ENCODE data around the gene PGF.
A peak's percentile ranks its signal among the peaks of the same experiment; 100 is the strongest.

PGF gene

DNA sequence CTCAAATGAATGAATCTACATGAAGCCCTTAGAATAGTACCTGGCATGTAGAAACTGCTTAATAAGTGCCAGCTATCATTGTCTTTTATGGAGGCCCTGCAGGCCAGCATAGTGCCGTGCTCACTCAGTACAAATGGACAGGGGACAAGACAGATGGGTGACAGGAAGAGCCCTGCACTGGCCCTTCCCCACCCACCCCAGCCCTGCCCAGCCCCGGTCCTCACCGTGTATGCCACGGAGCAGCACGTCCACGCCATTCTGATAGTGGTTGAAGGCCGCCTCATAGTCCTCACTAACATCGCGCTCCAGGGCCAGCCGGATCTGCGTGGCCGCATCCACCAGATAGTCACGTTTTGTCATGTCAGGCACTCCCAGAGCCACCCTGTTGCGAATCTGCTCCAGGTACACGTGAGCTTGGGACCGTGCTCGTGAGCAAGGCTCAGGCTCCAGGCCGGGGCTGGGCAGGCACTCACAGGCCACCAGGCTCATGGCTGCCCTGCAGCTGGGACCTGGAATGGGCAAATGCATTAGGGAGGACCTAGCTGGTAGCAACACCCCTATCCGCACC lies 34.3 kb downstream of the PGF start:
- DNase-seq (ENCODE audit: low spot score), result no peak
- FAIRE-seq, result peak; percentile 56

DNA sequence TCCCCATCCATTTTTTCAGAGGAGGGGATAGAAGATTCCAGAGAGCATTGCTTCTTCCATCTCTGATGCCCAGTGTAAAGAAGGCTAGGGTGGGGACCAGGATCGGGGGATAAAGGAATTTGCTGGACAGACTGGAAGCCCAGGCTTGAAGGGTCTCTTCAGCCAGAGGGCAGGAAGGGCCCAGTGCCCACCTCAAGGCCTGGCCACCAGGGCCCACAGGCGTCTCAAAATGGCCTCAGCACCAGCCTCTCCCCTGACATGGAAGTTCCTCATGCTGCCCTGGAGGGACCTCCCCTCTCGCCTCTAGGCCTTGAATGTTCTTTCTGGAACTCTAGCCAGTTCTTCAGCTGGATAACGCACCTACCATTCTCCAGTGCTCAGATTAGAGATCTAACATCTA lies 35.1 kb downstream of the PGF start:
- DNase-seq (ENCODE audit: low spot score) (no peak), FAIRE-seq (no peak)

DNA sequence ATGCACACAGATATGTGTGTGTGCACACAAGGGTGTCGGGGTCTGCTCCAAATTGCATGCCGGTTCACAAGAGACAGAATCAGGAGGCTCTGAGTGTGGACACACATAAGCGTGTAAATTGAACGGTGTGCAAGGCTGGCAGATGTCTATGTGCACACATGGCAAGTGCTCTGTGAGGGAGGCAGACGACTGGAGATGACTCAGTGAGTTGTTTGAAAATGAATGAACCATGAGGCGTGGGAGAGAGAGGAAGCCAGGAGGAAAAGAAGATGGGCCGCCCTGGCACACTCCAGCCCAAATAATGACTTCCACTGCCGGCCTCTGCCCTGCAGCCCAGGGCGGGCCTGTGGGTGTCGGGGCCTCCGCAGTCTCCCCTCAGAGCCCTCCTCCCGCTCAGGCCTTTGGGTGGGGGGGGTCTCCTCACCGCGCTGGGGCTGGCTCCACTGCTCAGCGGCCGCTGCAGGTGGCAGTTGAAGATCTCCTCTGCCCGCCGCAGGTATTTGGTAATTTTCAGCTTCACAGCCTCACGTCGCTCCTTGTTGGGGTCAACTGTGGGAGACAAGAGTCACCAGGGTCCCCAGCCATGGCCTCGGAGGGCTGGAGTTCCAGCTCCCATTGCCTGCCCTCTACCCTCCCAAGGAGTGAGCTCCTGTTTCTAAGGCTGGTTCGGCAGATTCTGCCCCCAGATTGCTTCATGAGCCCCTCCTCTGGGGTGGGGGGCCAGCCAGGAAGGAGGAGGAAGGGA lies 35.8 kb downstream of the PGF start:
- FAIRE-seq (peak; percentile 61), DNase-seq (ENCODE audit: low spot score) (no peak)

DNA sequence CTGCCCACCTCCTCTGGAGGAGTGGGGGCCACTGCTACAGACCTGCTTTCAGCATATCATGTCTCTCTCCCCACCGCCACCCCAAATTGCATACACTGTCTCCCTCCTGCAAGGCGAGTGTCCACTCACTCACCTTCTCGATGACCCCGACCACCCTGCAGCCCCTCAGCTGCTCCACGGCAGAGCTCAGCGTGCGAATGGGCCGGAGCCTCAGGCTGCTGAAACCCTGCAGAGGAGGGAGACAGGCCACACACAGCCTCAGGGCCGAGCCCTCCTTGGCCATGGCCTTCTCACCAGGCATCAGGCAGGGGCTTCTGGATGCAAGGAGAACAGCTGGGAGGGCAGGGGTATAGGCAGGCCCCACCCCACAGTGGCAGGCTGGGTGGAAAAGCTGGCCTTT lies 37.0 kb downstream of the PGF start:
- FAIRE-seq (no peak), DNase-seq (ENCODE audit: low spot score) (no peak)

DNA sequence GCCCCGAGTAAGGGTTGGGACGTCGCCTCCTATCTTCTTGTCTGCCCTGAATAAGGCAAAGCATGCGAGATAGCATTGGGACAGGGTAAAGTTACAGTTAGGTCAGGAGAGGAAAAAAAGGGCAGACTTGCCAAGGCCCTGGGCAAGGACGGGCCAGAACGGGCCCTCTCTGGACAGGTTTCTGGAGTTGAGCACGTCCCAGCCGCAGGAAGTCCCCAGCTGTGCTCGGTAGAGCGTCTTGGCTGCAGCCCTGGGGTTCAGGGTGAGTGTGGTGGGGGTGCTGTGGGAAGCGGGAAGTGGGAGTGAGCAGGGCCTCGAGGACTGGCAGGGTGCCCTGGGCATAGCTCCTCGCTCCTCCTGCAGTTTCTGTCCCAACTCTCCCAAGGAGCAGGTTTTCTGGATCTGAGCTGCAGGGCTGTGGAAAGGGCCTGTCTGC lies 37.7 kb downstream of the PGF start:
- FAIRE-seq (no peak), DNase-seq (ENCODE audit: low spot score) (no peak)

DNA sequence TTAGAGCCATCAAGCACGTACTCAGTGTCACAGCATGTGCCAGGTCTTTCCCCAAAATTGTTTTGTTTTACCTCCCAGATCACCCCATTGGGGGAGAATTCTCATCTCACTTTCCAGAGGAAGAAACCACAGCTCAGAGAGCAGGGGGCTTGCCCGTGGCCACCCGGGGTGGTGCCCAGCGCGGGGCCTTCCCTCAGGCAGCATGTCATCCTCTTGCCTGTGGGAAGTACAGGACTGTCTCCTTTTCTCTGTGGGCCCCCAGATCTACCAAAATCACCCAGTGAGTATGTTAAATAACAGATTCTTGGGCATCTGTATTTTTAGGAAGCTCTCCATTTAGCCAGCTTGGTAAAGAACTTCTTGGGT lies 38.2 kb downstream of the PGF start:
- DNase-seq (ENCODE audit: low spot score) (no peak), FAIRE-seq (no peak)

DNA sequence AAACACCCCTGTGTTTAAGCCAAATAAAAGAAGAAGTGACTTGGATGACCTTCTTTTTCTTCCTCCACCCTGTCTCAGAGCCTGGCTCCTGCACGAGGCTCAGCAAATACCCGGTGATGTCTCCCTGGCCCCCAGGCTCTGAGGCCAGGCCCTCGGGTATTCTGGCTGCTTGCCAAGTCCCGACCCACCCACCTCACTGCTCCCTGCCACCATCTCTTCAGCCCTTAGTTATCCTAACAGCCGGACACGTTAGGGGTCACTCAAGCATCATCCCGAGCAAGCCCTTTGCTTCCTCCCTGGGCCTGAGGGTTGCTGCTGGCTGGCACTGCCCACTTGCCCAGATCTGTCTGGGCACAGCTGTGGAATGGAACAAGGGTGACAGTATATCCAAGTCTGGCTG lies 39.6 kb downstream of the PGF start:
- FAIRE-seq (no peak), DNase-seq (ENCODE audit: low spot score) (no peak)

DNA sequence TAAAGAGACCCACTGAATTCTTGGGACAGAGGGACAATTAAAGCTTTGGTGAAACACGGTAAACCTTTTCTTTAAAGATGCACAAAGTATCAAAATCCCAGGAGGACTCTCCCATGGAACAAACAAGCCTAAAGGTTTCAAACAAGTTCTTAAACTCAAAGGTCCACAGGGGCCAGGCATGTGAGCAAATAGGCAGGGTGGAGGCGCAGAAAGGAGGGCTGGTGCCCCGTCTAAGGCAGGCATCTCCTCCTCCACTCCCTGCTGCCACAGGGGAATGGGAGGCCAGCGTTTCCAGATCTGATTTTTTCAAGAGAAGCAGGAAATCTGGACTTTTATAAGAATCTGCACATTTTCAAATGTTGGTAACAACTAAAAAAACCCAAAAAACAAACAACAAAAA lies 40.0 kb downstream of the PGF start:
- FAIRE-seq (no peak), DNase-seq (ENCODE audit: low spot score) (no peak)

DNA sequence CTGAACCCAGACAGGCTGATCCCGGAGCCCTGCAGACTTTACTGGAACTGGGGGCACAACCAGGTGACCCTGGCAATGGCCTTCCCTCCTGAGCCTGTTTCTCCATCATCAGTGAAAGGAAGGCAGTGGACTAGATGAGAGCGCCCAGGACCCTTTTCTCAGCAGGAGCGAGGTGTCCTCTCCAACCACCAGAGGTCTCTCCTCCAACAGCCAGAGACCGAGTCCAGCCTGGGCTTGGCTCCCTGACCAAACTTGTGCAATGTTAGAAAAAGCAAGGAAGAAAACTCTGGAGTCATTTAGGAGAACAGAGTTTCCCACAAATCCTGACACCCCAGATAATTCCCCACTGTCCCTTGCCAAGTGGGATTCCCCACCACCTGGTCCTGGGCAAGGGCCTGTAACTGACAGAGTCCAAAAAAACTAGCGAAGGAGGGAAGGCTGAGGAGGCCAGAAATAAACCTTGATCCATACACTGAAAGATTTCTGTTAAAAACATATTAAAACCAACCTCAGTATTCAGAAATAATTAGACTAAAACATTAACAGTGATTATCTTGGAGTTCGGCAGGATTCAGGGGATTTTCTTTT lies 41.3 kb downstream of the PGF start:
- DNase-seq (ENCODE audit: low spot score), result peak; percentile 80
- no peak for FAIRE-seq

DNA sequence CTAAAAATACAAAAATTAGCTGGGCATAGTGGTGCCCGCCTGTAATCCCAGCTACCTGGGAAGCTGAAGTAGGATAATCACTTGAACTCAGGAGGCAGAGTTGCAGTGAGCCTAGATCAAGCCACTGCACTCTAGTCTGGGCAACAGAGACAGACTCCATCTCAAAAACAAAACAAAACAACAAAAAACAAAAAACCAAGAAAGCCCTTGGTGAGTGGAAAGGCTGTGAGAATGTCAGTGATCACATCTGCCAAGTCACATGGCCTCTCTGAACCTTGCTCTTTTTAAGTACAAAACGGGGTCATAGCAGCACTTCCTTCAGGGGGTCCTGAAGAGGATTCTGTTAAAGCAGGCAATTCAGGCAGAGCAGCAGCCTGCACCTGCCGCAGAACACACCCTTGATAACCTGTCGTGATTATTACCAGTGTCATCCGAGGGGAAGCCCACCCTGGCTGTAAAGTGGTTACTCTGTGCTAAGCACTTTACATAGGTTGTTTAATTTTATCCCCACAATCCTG lies 41.9 kb downstream of the PGF start:
- FAIRE-seq (peak; percentile 80), DNase-seq (ENCODE audit: low spot score) (no peak)

DNA sequence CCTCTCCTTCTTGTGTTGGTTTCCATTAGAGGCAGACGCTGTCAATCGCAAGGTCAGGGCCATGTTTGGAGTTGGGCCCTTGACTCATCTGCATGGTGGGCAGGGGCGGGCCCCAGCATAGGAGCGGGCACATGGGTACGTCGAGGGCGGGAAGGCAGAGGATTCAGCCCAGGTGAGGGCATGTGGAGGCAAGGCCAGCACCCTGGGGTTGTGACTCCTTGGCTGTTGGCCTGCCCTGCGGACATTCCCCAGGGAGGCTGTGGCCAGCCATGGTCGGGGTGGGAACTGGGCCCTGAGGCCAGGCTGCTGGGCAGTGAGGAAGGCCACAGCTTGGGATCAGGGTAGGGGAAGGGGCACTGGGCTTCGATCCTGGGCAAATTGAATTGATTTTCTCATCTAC lies 42.6 kb downstream of the PGF start:
- no peak for DNase-seq (ENCODE audit: low spot score)
- FAIRE-seq, result peak; percentile 56

DNA sequence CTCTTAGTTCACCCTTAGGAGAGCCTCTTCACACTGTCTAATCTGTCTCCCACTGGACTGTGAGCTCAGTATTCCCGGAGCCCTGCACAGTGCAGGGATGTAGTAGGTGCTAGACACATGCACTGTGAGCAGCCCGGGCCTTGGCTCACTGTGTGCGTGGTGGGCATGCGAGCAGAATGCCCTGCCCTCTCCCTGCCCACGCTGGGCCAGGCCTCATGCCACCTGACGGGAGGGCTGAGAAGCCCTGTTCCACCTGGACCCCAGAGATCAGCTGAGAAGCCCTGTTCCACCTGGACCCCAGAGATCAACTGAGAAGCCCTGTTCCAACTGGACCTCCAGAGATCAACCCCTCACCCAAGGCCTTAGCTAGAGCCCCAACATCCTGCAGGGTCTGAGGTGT lies 43.3 kb downstream of the PGF start:
- FAIRE-seq (no peak), DNase-seq (ENCODE audit: low spot score) (no peak)

DNA sequence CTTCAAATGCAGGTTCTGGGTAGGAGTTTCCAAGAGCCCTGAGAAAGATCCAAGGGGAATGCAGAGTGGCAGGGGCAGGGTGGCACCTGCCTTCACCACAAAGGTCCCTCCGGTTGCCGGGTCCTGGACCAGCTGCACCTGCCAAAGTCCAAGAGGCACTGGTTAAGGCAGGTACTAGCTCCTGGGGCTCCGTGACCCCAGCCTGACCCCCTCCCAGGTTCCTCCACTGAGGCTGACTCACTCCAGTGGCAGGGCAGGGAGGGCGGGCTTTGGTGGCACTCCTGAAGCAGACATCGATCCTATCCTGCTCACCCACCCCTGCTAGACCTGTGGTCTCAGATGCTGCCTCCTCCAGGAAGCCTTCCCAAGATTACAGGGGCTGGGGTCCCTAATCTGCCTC lies 43.7 kb downstream of the PGF start:
- DNase-seq (ENCODE audit: low spot score) (peak; percentile 50), FAIRE-seq (no peak)

DNA sequence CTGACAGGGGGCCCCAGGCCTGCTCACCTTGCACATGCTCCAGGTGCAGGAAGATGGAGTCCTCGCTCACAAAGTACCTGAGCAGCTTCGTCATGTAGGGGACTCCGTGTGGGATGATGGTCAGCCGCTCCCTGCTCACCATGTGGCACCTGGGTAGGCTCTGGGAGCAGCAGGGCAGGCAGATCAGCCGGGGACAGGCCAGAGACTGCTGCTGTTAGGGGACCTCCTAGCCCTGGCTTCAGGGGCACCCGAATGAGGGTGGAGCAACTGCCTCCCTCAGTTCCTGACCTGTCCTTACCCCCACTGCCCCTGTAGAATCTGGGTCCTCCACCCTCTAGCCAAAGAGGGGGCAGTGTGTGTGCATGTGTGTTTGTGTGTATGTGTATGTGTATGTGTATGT lies 44.2 kb downstream of the PGF start:
- DNase-seq (ENCODE audit: low spot score) (no peak), FAIRE-seq (peak; percentile 40)

DNA sequence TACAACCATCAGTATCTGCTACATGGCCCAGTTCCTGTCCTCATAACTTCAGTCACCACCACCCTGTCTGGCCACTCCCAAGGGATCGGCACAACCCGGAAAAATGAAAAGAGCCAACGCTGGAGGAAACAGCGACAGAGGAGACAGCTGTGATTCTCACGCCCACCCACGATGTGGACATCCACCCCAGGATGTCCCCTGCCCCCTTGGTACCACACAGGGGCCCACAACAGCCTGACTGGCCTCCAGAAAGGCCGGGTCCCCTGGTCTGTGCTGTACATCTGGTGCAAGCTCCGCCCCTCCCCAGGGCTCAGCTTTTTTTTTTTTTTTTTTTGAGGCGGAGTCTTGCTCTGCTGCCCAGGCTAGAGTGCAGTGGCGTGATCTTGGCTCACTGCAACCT lies 44.8 kb downstream of the PGF start:
- DNase-seq (ENCODE audit: low spot score), result no peak
- no peak for FAIRE-seq

DNA sequence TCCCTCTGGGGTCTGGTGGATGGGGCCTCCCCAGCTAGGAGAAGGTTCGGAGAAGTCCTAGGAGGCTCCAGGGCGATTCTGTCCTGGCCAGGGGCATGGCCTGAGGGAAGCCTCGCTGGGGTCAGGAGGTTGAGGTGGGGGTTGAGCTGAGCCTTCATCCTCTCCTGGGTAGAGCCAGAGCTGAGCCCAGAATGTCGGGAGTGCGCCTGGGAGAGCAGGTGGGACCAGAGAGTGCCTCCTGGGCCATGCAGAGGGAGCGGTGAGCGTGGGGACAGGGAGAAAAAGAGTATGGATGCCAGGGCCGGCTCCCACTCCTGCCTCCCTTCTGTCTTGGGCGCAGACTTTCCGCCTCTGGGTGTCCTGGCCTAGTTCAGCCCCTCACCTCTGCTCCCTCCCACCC lies 45.5 kb downstream of the PGF start:
- no peak for DNase-seq (ENCODE audit: low spot score)
- FAIRE-seq, result no peak

DNA sequence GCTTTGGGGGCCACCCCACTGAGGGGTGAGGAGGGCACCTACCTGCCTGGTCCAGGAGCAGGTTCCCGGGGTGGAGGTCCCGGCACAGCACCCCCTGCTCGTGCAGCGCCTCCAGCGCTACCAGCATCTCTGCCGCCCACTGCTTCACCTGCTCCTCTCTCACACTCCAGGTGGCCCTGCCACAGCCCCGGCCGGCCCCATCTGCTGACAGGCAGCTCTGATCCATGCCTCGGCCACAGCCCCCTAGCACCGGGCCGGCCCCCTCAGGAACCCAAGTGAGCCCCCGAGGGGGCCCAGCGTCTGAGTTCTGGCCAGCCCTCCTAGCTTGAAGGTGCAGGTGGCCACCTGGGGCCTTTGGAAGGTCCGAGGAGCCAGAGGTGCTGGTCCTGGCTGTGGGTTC lies 45.9 kb downstream of the PGF start:
- DNase-seq (ENCODE audit: low spot score), result no peak
- no peak for FAIRE-seq

DNA sequence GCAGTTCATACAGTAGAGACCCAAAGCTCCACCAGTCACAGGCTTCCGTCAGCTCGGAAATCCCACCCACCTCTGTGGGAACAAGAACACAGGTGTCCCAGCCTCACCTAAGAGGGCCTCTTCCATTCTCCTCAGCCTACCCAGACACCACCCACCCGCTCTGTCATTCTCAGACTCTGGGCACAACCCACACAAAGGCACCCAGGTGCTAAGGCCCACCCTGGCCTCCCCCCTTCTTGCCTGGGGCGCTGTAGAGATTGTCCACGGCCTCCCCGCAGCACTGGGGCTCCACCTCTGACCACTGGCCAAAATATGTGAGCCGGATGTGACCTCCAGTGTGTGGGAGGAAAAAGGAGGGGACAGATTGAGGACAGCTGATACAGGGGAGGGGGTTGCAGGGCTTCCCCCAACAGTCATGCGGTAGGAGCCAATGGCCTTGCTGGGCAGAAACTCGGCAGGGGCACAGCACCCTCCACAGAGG lies 46.5 kb downstream of the PGF start:
- FAIRE-seq, result no peak
- DNase-seq (ENCODE audit: low spot score), result no peak

DNA sequence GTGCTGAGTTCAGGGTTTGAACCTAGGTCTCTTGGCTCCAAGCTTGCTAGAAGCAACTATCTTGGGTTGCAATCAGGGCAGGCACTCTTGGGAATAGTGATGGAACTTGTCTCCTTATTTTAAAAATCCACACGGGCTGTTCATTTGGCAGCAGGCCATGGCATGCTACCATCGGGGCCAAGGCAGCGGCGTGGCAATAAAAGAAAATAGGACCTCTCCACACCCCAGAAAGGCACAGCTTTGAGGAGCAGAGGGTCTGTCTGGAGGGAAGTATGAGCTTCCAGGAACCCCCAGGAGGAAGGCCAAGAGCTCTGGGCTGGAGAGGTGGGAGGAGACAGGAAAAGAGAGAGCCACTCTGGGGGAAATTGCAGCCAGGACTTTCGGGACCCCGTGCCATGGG lies 47.7 kb downstream of the PGF start:
- DNase-seq (ENCODE audit: low spot score), result no peak
- FAIRE-seq, result no peak

DNA sequence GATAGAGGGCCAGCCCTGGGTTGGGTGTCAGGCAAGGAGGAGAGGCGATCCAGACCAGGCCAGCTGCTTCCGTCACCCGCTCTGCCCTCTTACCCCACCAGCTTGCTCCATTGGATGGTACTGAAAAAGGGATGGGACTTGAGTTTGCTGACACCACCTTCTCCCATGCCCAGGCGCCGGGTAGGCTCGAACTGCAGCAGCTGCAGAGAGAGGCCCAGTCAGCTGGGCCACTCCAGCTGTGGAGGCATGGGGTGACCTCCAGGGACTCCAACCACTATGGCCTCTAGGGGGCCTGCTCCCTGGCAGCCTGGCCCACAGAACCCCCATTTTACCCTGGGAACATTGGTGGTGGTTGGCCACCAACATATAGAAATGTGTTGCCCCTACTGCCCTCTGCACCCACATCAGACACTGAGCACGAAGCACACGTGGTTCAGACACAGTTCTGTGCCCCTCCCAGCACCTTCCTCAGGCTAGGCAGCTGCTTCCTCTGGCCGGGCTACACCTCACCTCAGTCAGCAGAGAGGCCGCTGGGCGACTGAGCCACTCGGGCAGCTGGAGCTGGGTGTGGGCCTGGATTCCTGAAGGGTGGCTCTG lies 48.4 kb downstream of the PGF start:
- FAIRE-seq, result peak; percentile 72
- DNase-seq (ENCODE audit: low spot score), result no peak

DNA sequence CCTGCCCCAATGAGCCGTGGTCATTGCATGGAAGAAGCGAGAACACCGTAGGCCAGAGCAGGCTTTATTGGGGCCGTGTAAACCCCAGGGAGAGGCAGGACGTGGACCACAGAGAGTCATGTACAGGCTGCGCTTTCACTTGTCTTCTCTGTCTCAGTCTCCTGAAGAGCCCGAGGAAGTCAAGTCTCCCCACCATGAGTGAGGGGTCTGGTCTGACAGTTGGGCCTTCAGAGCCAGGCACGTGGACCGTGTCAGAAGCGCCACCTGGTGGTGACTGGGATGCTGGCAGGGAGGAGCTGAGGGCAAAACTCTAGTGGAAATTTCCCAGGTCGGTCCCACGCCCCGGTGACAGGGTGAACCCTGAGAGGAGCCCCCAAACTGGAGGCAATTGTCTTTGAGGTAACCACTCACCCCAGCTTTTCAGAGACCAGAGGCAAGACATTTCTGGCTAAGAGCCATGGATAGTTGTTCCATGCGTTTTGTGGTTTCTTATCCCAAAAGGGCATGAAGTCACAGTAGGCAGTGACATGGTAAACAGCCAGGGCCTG lies 49.7 kb downstream of the PGF start:
- DNase-seq (ENCODE audit: low spot score) (peak; percentile 81), FAIRE-seq (no peak)

All from urothelium cell line (cell line).